Central memory CD8-positive, alpha-beta T cell (primary cell): ENCODE data around the gene SPTLC2.
"Not testable (repeated sequence)": the region's sequence is repeated elsewhere in the genome, so short reads cannot be mapped to it uniquely, and the experiment has no call there.

Experiments used
- ATAC-seq: fragments of 150-1000 bp; cut with Tn5 transposase; replicated peaks from 2 replicates; pipeline ENCODE4 v1.10.0; 2022; ENCODE audit warnings: mild to moderate bottlenecking, moderate FRiP score, moderate number of reproducible peaks; ENCODE audit not compliant: poor library complexity, severe bottlenecking; ENCODE audit errors: extremely low read depth
- DNase-seq, 2 donors: peaks; one replicate each; pipeline ENCODE4 v3.0.0; 2021; ENCODE audit warnings: low spot score in 2 of 2
- H3K27ac Mint-ChIP-seq: one replicate; pipeline ENCODE4 v1.8.0; 2022; ENCODE audit warnings: low read depth, mild to moderate bottlenecking, moderate library complexity, mixed read lengths
- H3K27me3 Mint-ChIP-seq: one replicate; pipeline ENCODE4 v1.8.0; 2022; ENCODE audit warnings: mixed read lengths
- H3K36me3 Mint-ChIP-seq: one replicate; pipeline ENCODE4 v1.8.0; 2022; ENCODE audit warnings: mild to moderate bottlenecking, moderate library complexity, mixed read lengths; ENCODE audit not compliant: insufficient read depth
- H3K4me1 Mint-ChIP-seq: one replicate; pipeline ENCODE4 v1.8.0; 2022; ENCODE audit warnings: mixed read lengths
- H3K4me3 Mint-ChIP-seq: one replicate; pipeline ENCODE4 v1.8.0; 2022; ENCODE audit warnings: mild to moderate bottlenecking, moderate library complexity, mixed read lengths
- H3K9me3 Mint-ChIP-seq: one replicate; pipeline ENCODE4 v1.8.0; 2022; ENCODE audit warnings: mixed read lengths

Gene SPTLC2

DNA sequence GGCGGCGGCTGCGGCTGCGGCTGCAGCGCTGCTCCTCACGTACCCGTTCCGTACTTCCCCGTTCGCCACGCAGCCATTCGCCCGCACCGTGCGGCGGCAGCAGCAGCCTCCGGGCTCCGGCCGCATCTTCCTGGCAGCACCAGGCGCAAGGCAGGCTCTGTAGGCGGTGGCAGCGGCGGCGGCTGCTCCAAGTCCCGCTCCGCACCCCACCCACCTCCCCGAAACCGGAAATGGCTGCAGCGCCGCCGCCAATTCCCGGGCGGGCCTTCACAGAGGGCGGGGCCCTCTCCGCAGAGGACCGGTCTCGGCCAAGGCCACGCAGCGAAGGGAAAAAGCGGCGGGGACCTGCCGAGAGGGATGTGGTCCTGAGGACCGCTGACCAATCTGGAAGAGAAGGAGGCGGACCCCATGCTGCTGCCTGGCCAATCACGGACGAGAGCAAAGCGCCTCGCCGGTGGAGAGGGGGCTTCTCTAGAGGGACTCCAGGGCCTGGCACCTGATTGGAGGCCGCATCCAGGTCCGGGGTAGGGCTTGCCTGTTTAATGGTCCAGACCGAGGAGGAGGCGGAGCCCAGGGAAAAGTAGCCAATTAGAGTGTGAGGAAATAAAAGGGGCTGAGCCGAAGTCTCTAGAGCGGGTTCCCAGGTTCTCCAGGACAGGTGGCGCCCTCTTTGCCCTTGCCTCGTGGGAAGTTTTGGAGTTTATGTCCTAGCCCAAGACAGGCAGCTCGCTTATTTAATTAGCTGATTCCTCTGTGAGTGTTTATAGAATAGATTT lies at the start of gene SPTLC2:
TSS of gene SPTLC2 (minus strand) at position 184 of the 776 bp plus-strand sequence. CDS start at position 126, 58 bp downstream.
- Mint-ChIP-seq H3K36me3 (peaks cover 11% of the 10 kb centered on the region), H3K4me1 (peaks cover 37% of the 10 kb centered on the region), H3K27ac (peak within 1 kb of the TSS; percentile 56), H3K9me3 (no peaks in the 10 kb centered on the region), H3K27me3 (no peaks in the 10 kb centered on the region), H3K4me3 (peak within 1 kb of the TSS; percentile 88)
- DNase-seq (peak; percentile 84 to 95), ATAC-seq (peak; percentile 98)

DNA sequence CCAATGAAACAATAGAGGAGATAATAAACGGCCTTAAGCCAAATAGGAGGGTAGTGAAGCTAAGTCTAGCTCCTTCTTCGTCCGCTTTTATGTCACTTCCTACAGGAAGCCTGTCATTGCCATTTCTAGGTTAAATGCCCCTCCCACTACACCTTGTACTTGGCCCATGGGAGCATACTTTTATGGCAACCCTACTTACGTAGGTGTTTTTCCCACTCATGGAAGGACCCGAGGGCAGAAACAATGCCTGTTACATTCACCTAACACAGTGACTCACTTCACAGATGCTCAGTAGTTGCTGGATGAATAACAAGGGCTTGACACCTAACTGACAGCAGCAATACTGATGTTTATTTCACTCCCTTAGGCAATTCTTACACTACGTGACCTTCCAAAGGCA lies 46.9 kb upstream of the SPTLC2 start:
- H3K27ac Mint-ChIP-seq = no peak overlapping the region
- ATAC-seq = no peak

DNA sequence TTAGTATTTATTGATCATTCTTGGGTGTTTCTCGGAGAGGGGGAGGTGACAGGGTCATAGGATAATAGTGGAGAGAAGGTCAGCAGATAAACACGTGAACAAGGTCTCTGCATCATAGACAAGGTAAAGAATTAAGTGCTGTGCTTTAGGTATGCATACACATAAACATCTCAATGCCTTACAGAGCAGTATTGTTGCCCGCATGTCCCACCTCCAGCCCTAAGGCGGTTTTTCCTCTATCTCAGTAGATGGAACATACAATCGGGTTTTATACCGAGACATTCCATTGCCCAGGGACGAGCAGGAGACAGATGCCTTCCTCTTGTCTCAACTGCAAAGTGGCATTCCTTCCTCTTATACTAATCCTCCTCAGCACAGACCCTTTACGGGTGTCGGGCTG lies 45.1 kb upstream of the SPTLC2 start:
- not testable (repeated sequence) for ATAC-seq, DNase-seq, H3K4me3 Mint-ChIP-seq, H3K9me3 Mint-ChIP-seq, H3K36me3 Mint-ChIP-seq, H3K27me3 Mint-ChIP-seq, H3K4me1 Mint-ChIP-seq, H3K27ac Mint-ChIP-seq

More for the DNA sequence above, 46.9 kb upstream of the SPTLC2 start:
- no peak for DNase-seq
- Mint-ChIP-seq H3K27me3 (no peaks in the 10 kb centered on the region), H3K36me3 (no peaks in the 10 kb centered on the region), H3K4me3 (no peak overlapping the region), H3K9me3 (no peaks in the 10 kb centered on the region), H3K4me1 (no peaks in the 10 kb centered on the region)

- no peak for ATAC-seq
- no peak for DNase-seq
- H3K4me1 Mint-ChIP-seq = no peaks in the 10 kb centered on the region
Measured at GRCh38 chr14:77660754-77661153, 44.3 kb upstream of the SPTLC2 start.

DNA sequence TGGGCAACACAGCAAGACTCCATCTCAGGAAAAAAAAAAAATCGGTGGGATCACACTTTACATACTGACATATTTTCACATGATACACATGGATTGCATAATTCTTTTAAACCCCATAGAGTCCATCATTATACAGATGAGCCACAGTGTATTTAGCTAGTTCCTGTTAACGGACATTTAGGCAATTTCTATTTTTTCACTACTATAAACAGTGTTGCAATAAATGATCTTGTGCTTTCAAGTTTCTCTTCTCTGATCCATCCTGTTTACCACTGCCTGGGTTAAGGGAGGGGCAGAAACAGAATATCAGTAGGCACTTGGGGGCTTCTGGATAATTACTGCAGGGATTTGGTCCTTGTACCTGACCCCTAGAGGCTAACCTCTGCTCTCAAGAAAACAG lies 43.4 kb upstream of the SPTLC2 start:
- Mint-ChIP-seq H3K4me3 (no peak overlapping the region), H3K4me1 (peaks cover 5% of the 10 kb centered on the region), H3K27me3 (no peaks in the 10 kb centered on the region), H3K27ac (no peak overlapping the region), H3K36me3 (no peaks in the 10 kb centered on the region), H3K9me3 (no peaks in the 10 kb centered on the region)
- ATAC-seq (no peak), DNase-seq (no peak)

More at GRCh38 chr14:77660754-77661153, 44.3 kb upstream of the SPTLC2 start:
- Mint-ChIP-seq H3K27ac (no peak overlapping the region), H3K4me3 (no peak overlapping the region), H3K9me3 (no peaks in the 10 kb centered on the region), H3K36me3 (no peaks in the 10 kb centered on the region), H3K27me3 (no peaks in the 10 kb centered on the region)

GRCh38 chr14:77657280-77657679 lies 40.8 kb upstream of the SPTLC2 start:
- H3K36me3 Mint-ChIP-seq = no peaks in the 10 kb centered on the region
- no peaks in the 10 kb centered on the region for H3K9me3 Mint-ChIP-seq
- no peak for ATAC-seq
- H3K4me3 Mint-ChIP-seq = no peak overlapping the region
- H3K4me1 Mint-ChIP-seq = peaks cover 6% of the 10 kb centered on the region
- DNase-seq = no peak
- H3K27ac Mint-ChIP-seq = no peak overlapping the region
- H3K27me3 Mint-ChIP-seq = no peaks in the 10 kb centered on the region

- H3K27ac Mint-ChIP-seq = no peak overlapping the region
- ATAC-seq (no peak), DNase-seq (no peak)
- H3K4me1 Mint-ChIP-seq = peaks cover 6% of the 10 kb centered on the region
- H3K27me3 Mint-ChIP-seq = no peaks in the 10 kb centered on the region
- no peak overlapping the region for H3K4me3 Mint-ChIP-seq
- H3K36me3 Mint-ChIP-seq = no peaks in the 10 kb centered on the region
- no peaks in the 10 kb centered on the region for H3K9me3 Mint-ChIP-seq
Measured at GRCh38 chr14:77654001-77654441, 37.6 kb upstream of the SPTLC2 start.

DNA sequence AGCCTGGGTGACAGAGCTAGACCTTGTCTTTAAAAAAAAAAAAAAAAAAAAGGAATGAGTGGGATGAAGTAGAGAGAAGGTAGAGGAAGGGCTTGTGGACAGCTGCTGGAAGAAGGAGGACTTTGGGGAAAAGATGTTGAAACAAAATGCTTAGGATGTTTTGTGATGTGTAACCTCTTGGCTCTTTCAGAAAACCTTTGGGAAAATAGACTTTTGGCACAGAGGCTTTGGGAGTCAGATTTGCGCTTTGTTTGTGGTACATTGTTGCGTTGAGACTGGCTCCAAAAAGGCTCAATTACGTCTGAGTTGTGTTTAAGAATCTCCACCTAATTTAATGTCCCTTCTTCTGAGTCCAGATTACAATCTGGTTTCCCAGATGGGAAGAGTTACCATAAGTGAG lies 32.9 kb upstream of the SPTLC2 start:
- Mint-ChIP-seq H3K4me3 (no peak overlapping the region), H3K4me1 (no peaks in the 10 kb centered on the region), H3K9me3 (no peaks in the 10 kb centered on the region), H3K27me3 (no peaks in the 10 kb centered on the region), H3K27ac (no peak overlapping the region), H3K36me3 (no peaks in the 10 kb centered on the region)
- ATAC-seq = no peak
- DNase-seq = no peak

GRCh38 chr14:77648520-77649200 lies 32.2 kb upstream of the SPTLC2 start:
- Mint-ChIP-seq H3K27ac (peak overlapping the region; percentile 27), H3K27me3 (no peaks in the 10 kb centered on the region), H3K4me3 (no peak overlapping the region), H3K9me3 (no peaks in the 10 kb centered on the region), H3K4me1 (no peaks in the 10 kb centered on the region), H3K36me3 (no peaks in the 10 kb centered on the region)
- DNase-seq (no peak), ATAC-seq (no peak)

GRCh38 chr14:77647853-77648252 lies 31.4 kb upstream of the SPTLC2 start:
- Mint-ChIP-seq H3K4me1 (no peaks in the 10 kb centered on the region), H3K27me3 (no peaks in the 10 kb centered on the region), H3K4me3 (no peak overlapping the region), H3K36me3 (no peaks in the 10 kb centered on the region), H3K9me3 (no peaks in the 10 kb centered on the region), H3K27ac (peak overlapping the region; percentile 27)
- DNase-seq = no peak
- ATAC-seq = no peak

- DNase-seq = no peak
- ATAC-seq = no peak
- no peak overlapping the region for H3K27ac Mint-ChIP-seq
- H3K27me3 Mint-ChIP-seq = no peaks in the 10 kb centered on the region
- H3K36me3 Mint-ChIP-seq = peaks cover 2% of the 10 kb centered on the region
- H3K4me1 Mint-ChIP-seq = peaks cover 4% of the 10 kb centered on the region
- H3K9me3 Mint-ChIP-seq = no peaks in the 10 kb centered on the region
- no peak overlapping the region for H3K4me3 Mint-ChIP-seq
Measured at GRCh38 chr14:77646907-77647306, 30.5 kb upstream of the SPTLC2 start.

- no peak for DNase-seq
- Mint-ChIP-seq H3K27ac (no peak overlapping the region), H3K4me3 (no peak overlapping the region), H3K36me3 (peaks cover 4% of the 10 kb centered on the region), H3K27me3 (no peaks in the 10 kb centered on the region), H3K9me3 (no peaks in the 10 kb centered on the region), H3K4me1 (peaks cover 13% of the 10 kb centered on the region)
- ATAC-seq = no peak
Measured at GRCh38 chr14:77645520-77646230, 29.2 kb upstream of the SPTLC2 start.
